Vagina (tissue), 2 donors: ENCODE measurements around the gene ADK. TPM values are rescaled to one million over a fixed set of nuclear protein-coding genes. Genes with fewer than 3 reads are reported as not detected.

ENCODE experiments used
- DNase-seq, 2 donors: peaks; one replicate each; pipeline ENCODE4 v3.0.0-alpha.2; 2017; ENCODE audit errors: extremely low spot score in 2 of 2
- H3K27ac ChIP-seq: fragments of 200-600 bp; sonication (generic); one replicate; pipeline ENCODE4 v1.5.1; 2019
- H3K27me3 ChIP-seq: fragments of 200-600 bp; sonication (generic); one replicate; pipeline ENCODE4 v1.5.1; 2019
- H3K36me3 ChIP-seq, 2 donors: fragments of 200-600 bp; sonication (generic); one replicate each; pipeline ENCODE4 v1.5.1; 2017 to 2019
- H3K4me1 ChIP-seq: fragments of 200-600 bp; sonication (generic); one replicate; pipeline ENCODE4 v1.5.1; 2019
- H3K4me3 ChIP-seq, 2 donors: fragments of 200-600 bp; sonication (generic); 1 replicate in 1 of 2; 2 replicates in 1 of 2; pipeline ENCODE4 v1.5.1; 2016 to 2019
- H3K9me3 ChIP-seq: fragments of 200-600 bp; sonication (generic); one replicate; pipeline ENCODE4 v1.5.1; 2019
- POLR2A ChIP-seq, 2 donors: fragments of 450-650 bp; IDR thresholded peaks; one replicate each; pipeline ENCODE4 v1.6.1; 2017; ENCODE audit warnings: antibody characterized with exemption in 2 of 2, mild to moderate bottlenecking in 2 of 2, moderate library complexity in 2 of 2
- POLR2AphosphoS5 ChIP-seq, 2 donors: sonication (generic); formaldehyde crosslinking; IDR thresholded peaks; one replicate each; pipeline ENCODE4 v1.9.0; 2017; ENCODE audit warnings: antibody characterized with exemption in 2 of 2, mild to moderate bottlenecking in 2 of 2, low read depth in 1 of 2; ENCODE audit not compliant: insufficient read depth in 1 of 2
- intact Hi-C: fragments of 100-400 bp; cut with DNase I; formaldehyde crosslinking; loops from one replicate; pipeline ENCODE4 v1.15.1; 2023
- total RNA-seq: library from RNA; depleted of rRNA; stranded (reverse); fragments of >200 nt; gene quantifications from one replicate; pipeline ENCODE4 v1.2.3, GENCODE V29; 2016
- TF ChIP-seq, protein P1 (sequence below), 3 experiments: fragments of 450-650 bp in 2 of 3; fragments of 200-600 bp in 1 of 3; sonication (generic) in 1 of 3; IDR thresholded peaks; one replicate each; pipeline ENCODE4 v1.5.1; 2017 to 2019; ENCODE audit warnings: antibody characterized with exemption in 3 of 3, mild to moderate bottlenecking in 2 of 3, moderate library complexity in 2 of 3

Gene ADK
- total RNA-seq, 1 donor from 2014 or later = 46.2 TPM

DNA sequence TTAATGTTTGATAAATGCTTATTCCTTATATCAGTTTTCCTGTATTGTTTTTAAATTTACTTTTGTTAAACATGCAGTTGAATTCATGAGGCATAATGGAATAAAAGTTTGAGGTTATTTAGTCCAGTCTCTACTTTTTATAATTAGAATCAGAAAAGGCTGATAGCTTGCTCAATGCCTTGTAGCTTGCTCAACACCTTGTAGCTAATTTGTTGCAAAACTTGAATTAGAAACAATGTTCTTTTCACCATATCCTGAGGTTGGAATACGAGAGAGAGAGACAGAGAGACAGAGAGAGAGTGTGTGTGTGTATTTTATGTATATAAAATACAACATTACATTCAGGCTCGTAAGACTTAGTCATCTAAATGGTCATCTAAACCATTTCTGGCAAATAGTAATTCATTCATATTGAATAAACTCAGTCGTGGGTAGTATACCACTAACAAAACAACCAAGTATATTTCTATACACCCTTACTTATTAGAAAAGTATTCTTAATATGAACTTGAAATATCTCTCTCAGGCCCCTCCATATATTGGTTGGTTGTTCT is 243.5 kb downstream of the ADK start:
- no peak overlapping the region for H3K4me3 ChIP-seq
- H3K4me1 ChIP-seq = no peaks in the 10 kb centered on the region
- intact Hi-C loops = no loop called here
- no peak overlapping the region for H3K27ac ChIP-seq
- no peaks in the 10 kb centered on the region for H3K9me3 ChIP-seq
- H3K27me3 ChIP-seq = no peaks in the 10 kb centered on the region
- peaks cover 0 to 6% of the 10 kb centered on the region in 2 donors for H3K36me3 ChIP-seq
- TF ChIP-seq POLR2A (IDR thresholded peaks at IDR 0.05) (no peak), POLR2AphosphoS5 (IDR thresholded peaks at IDR 0.05; ENCODE audit: insufficient read depth in 1 of 2, low read depth in 1 of 2) (no peak)
- TF ChIP-seq, protein P1, sequence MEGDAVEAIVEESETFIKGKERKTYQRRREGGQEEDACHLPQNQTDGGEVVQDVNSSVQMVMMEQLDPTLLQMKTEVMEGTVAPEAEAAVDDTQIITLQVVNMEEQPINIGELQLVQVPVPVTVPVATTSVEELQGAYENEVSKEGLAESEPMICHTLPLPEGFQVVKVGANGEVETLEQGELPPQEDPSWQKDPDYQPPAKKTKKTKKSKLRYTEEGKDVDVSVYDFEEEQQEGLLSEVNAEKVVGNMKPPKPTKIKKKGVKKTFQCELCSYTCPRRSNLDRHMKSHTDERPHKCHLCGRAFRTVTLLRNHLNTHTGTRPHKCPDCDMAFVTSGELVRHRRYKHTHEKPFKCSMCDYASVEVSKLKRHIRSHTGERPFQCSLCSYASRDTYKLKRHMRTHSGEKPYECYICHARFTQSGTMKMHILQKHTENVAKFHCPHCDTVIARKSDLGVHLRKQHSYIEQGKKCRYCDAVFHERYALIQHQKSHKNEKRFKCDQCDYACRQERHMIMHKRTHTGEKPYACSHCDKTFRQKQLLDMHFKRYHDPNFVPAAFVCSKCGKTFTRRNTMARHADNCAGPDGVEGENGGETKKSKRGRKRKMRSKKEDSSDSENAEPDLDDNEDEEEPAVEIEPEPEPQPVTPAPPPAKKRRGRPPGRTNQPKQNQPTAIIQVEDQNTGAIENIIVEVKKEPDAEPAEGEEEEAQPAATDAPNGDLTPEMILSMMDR (IDR thresholded peaks at IDR 0.05) = no peak
- no peak for DNase-seq

- intact Hi-C loops = no loop called here
- H3K27ac ChIP-seq = no peak overlapping the region
- no peak for DNase-seq
- H3K9me3 ChIP-seq = peaks cover 3% of the 10 kb centered on the region
- no peaks in the 10 kb centered on the region for H3K27me3 ChIP-seq
- no peak for TF ChIP-seq POLR2AphosphoS5 (IDR thresholded peaks at IDR 0.05; ENCODE audit: insufficient read depth in 1 of 2, low read depth in 1 of 2)
- no peak for TF ChIP-seq POLR2A (IDR thresholded peaks at IDR 0.05)
- TF ChIP-seq, protein P1 (IDR thresholded peaks at IDR 0.05) = no peak
- no peaks in the 10 kb centered on the region for H3K4me1 ChIP-seq
- no peak overlapping the region for H3K4me3 ChIP-seq
- peaks cover 0 to 6% of the 10 kb centered on the region in 2 donors for H3K36me3 ChIP-seq
Observed at GRCh38 chr10:74400186-74400585, 249.2 kb downstream of the ADK start.

DNA sequence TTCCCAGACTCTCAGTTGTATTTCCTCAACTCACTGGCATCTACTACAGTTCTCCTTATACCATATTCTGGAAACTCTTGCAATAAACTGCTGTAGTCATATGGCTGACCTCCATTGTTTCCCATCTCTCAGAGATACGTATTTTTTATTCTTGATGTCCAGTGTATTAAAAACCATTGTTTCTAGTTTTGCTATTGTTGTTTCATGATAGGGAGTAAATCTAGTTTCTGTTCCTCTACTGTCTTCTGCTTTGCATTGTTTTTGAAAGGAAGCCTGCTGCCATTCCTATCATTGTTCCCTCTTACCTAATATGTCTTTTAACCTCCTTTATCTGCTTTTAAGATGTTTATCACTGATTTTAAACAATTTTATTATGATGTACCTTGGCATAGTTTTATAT is 255.0 kb downstream of the ADK start:
- no peaks in the 10 kb centered on the region for H3K4me1 ChIP-seq
- H3K27ac ChIP-seq = no peak overlapping the region
- DNase-seq = no peak
- intact Hi-C loops = no loop called here
- H3K27me3 ChIP-seq = no peaks in the 10 kb centered on the region
- H3K9me3 ChIP-seq = peaks cover 3% of the 10 kb centered on the region
- no peak overlapping the region for H3K4me3 ChIP-seq
- no peaks in the 10 kb centered on the region for H3K36me3 ChIP-seq
- no peak for TF ChIP-seq POLR2AphosphoS5 (IDR thresholded peaks at IDR 0.05; ENCODE audit: insufficient read depth in 1 of 2, low read depth in 1 of 2)
- no peak for TF ChIP-seq POLR2A (IDR thresholded peaks at IDR 0.05)
- TF ChIP-seq, protein P1 (IDR thresholded peaks at IDR 0.05) = no peak

DNA sequence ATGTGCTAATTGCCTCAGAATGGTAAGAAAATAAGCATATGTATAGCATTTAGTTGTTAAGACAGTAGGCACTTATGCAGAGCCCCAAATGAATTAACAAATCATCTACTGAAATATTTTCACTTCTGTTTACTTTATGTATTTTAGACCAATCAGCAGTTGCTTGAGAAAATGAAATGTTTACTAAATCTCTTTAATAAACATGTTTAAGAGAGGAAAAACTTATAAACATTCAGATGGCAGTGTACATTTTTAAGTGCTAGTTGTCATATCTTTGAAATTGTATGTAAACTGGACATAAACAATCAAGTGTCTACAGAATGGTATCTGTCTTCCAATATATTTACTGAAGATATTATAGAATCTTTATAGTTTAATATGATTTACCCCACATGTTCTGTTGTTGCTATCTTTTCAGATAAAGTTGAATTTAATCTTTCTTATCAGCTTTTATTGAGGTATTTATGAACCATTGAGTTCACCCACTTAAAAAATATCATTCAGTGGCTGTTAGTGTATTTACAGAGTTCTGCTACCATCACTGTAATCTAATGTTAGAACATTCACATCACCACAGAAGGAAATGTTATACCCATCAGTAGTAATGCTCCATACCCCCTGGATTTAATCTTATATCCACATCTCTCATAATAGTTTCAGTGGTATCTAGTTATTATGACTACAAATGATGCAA is 264.3 kb downstream of the ADK start:
- TF ChIP-seq POLR2AphosphoS5 (IDR thresholded peaks at IDR 0.05; ENCODE audit: insufficient read depth in 1 of 2, low read depth in 1 of 2) (no peak), POLR2A (IDR thresholded peaks at IDR 0.05) (no peak)
- TF ChIP-seq, protein P1 (IDR thresholded peaks at IDR 0.05) = no peak
- Histone ChIP-seq H3K27ac (no peak overlapping the region), H3K36me3 (peaks cover 0 to 7% of the 10 kb centered on the region in 2 donors), H3K4me3 (no peak overlapping the region), H3K4me1 (no peaks in the 10 kb centered on the region), H3K27me3 (no peaks in the 10 kb centered on the region), H3K9me3 (no peaks in the 10 kb centered on the region)
- intact Hi-C loops = no loop called here
- DNase-seq = no peak

- Histone ChIP-seq H3K27me3 (no peaks in the 10 kb centered on the region), H3K36me3 (peaks cover 0 to under 1% of the 10 kb centered on the region in 2 donors), H3K4me3 (no peak overlapping the region), H3K27ac (no peak overlapping the region), H3K4me1 (no peaks in the 10 kb centered on the region), H3K9me3 (no peaks in the 10 kb centered on the region)
- TF ChIP-seq, protein P1 (IDR thresholded peaks at IDR 0.05) = no peak
- TF ChIP-seq POLR2AphosphoS5 (IDR thresholded peaks at IDR 0.05; ENCODE audit: insufficient read depth in 1 of 2, low read depth in 1 of 2) (no peak), POLR2A (IDR thresholded peaks at IDR 0.05) (no peak)
- DNase-seq = no peak
- intact Hi-C loops = no loop called here
Observed at GRCh38 chr10:74417397-74417796, 266.4 kb downstream of the ADK start.
